Medulla oblongata (tissue), 1 donor: ENCODE results near the gene PFKM.
A peak's percentile ranks its signal among the peaks of the same experiment; 100 is the strongest.

Source experiments
- DNase-seq: peaks from one replicate; pipeline ENCODE4 v3.0.0-alpha.2; 2015; ENCODE audit errors: extremely low spot score

PFKM gene

DNA sequence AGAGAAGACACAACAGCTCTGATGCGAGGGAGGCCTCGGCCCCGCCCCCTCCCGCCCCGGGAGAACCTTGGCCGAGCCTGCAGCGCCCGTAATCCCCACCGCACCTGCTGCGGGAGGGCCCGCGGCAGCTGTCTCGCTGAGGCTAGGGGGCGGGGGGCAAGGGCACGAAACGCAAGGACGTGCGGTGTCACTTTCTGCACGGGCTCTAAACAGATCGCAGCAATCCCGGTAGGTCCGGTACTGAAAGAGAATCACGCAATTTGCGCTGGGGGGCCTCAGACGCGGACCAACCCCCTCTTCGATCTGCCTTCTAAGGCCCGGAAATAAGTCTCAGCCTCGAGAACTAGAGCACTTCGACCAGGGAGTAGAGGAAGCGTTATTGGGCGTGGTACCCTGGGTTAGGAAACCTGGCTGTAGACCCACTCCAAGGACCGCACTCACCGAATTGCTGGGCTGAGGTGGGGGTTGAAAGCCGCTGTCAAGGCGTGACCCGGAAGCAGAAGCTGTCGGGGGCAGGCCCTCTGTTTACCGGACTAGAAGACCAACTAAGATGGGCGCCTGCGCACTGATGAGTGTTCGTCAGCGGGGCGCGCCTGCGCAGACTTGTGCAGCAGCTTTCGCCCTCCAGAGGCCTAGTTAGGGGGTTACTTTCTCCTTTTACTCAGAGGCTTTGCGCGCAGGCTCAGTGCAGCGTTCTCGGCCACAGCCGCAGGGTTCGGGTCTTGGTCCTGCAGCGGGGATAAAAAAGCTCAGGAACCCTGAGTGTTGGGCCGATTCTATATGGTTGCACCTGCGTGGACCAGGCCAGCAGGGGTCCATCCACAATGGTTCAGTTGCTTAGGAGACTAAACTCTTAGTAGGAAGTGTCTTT lies 38.1 kb downstream of the PFKM start, which contains the start of gene ASB8:
Gene ASB8, minus strand, starts transcription at position 498 of the 871 bp plus-strand sequence. CDS start 4,019 bp downstream, outside the sequence.
- peak; percentile 99 for DNase-seq

DNA sequence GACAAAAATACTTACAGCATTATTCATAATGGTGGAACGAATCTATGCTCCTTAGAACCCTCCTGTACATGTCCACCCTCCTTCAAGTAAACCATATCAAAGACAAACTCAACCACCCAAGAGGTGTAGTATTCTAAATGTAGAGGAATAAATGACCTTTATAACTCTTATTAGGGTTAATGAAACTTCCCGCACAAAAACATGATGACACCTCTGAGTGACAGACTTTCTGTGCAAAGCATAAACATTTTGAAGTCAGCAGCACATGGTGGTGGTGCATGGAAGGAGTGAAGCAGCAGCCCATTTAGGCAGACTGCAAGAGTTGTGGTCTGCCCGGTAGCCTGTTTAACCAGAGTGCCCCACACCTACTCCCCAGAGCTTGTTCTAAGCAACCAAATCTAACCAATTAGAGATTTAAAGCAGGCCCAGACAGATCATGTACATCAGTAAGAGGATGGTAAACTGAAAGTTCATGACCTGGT lies 38.8 kb downstream of the PFKM start:
- no peak for DNase-seq

DNA sequence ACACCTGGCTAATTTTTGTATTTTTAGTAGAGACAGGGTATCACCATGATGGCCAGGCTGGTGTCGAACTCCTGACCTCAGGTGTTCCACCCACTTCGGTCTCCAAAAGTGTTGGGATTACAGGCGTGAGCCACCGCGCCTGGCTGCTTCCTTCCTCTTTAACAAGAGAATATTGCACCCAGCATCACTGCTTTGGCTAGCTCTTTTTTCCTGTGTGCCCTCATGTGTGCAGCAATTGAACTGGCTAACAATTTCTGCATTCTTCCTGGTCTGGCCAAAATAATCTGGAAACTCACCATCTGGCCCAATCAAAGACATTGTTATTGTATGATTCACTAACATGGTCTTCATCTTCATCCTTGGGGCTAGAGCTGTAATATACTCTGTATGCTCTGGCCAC lies 40.9 kb downstream of the PFKM start:
- DNase-seq = no peak

DNA sequence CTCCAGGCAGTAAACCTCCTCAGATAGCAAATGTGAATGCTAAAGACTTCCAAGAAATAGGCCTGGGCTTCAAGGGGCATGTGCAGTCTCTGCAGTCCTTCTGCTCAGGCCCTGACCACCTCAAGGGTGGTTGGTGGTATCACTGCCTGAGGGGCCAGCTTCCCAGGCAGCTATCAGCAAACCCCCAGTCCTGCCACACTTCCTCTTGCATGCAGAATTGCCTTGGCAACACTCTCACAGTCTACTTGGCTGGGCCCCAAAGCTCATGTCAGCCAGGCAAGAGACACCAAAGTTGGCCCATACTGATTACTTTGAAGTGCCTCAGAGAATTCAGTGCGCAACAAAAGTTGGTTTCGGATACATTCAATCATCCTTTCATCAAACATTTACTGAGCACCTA lies 41.6 kb downstream of the PFKM start:
- peak; percentile 74 for DNase-seq

DNA sequence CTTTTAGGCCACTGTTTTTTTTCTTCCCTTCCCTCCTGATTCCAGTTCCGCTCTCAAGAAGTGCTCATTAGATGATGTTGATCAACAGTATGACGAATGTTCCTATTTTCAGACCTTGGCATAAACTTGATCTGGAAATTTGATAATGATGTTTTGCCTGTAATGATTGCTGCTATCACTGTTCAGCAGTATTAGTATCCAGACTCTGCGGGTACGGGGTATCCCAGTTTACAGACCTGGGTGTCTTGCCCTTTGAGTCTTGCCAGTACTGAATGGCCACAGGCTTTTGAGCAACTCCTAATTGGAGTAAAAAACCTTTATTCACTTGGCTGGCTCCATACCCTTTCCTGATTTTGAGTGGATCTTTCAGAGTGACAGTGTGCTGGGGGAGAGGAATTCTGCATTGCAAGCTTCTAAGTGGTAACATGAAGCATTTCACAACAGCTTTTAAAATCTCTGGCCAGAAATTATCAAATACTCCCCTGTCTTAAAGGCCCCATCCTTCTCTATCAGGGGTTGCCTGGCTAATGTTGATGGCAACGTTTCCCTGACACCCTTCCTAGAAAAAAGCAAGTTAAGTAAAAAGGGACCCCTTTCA lies 44.1 kb downstream of the PFKM start:
- no peak for DNase-seq

DNA sequence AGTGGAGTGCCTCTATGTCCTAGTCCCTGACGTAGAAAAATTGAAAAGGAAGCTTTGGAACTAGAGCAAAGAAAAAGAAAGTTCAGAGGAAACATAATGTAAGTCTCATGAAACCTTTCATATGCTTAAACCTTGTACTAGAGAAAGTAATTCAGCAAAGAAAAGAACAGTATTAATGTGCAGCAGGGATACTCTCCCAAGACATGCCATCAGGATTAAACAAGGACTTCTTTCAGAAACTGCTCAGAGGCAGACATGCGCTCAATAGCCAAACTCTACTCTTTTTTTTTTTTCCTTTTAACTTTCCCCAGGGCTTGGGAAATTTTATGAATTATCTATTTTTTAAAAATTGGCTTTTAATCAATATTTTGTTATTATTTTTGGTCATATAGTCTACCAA lies 45.3 kb downstream of the PFKM start:
- peak; percentile 58 for DNase-seq

DNA sequence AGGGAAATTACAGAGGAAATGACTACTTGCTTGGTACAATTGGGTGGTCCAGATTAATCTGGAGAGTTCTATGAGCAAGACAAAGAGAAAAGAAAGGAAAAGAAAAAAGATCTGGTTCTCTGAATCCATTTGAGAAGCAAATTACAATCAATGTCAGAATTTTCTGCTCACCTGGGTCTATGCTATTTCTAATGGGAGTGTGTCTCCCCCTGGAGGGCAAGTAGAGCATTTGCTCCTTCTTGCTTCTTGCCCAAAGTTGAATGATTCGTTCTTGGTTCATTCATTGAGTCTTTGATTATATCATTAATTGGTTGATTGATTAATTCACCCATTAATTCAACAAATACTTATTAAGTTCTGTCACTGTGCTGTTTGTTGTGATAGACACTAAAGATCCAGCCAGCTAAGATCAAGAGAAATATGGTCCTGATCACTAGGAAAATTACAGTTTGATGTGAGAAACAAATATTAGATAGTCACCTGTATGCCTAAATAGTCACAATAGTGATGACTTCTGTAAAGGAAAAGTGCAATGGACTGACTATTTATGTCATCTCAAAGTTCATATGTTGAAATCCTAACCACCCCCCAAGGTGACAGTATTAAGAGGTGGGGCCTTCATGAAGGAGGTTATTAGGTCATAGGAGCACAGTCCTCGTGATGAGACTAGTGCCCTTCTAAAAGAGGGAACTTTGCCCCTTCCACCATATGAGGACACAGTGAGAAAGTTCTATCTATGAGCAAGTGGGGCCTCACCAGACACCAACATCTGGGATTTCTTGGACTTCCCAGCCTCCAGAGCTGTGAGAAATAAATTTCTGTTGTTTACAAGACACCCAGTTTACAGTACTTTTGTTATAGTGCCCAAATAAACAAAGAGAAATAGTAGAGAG lies 46.2 kb downstream of the PFKM start:
- peak; percentile 77 for DNase-seq

DNA sequence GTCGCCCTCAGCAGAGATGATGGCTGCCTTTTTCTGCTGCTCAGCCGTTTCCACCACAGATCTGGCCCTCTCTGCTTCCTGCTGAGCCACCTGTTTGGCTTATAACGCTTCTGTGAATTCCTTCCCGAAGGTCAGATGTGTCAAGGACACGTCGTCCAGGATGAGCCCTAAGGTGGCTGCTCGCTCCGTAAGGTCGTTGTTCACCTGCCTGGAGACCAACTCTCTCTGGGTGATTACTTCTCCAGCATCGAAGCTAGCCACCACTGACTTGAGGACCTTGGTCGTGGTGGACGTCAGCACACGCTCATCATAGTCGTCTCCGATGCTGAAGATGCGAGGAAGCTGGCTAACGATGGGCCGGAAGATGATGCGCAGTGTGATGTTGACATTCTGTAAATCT lies 49.8 kb downstream of the PFKM start:
- DNase-seq = no peak

DNA sequence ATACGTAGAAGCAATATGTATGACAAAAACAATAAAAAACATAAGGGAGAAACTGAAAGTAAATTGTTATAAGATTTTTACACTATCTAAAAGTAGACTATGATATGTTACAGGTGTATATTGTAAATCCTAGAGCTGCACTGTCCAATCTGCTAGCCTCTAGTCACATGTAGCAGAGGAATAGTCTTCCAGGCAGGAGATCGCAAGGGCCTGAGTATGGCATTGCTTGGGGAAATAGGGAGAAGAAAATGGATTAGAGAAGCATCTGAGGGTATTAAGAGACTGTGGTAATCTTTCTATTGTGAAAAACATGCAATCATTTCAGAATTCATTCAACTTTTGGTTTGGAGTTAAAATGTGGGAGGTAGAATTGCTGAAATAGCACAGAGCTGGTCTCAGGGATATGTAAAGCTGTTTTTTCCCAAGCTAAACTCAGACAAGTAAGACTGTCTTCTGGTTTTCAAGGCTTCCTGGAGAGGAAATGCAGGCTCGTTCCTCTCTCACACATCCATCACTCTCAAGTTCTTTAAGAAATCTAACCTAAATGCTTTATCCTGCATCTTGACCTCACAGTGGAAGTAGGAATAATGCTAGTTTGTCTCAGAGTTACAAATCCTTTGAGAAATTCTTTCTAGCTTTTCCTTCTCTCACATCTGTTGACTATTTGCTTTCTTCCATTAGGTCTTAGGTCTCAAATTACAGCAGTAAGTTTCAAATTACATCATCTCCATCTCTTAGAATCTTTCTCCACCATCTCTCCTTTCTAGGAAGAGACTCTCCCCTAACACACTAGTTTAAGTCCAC lies 56.7 kb downstream of the PFKM start:
- DNase-seq = no peak

DNA sequence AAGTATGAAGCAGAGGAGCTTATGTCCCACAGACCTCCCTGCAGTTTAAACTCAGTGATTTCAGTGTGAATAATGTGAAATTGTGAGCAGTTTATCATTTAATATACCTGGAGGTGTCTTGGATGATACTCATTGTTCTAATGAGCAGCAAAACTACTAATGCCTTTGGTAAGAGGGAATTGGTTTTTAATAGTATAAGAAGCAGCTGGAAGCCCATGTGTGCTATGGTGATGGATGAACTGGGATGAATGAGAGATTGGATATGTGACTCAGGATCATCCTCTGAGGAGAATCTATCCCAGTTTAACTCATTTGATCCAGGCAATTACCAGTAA lies 57.2 kb downstream of the PFKM start:
- no peak for DNase-seq

DNA sequence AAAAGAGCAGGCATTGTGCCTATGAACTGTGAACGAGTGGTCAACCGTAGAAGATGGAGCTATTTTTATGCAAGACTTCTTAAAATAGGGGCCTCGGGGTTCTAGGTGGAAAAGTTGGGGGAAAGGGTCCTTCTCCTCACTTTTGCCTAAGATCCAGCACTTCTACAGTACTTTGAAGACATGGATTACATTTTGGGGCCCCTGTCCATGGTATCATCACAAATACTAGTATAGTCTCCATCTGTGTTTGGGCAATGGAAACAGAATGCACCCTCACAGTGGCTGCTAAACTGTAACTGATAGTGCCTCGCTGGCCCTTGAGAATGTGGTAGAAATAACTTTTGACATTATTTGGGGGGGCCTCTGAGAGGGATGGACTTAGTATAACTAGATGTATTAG lies 58.8 kb downstream of the PFKM start:
- DNase-seq = no peak

DNA sequence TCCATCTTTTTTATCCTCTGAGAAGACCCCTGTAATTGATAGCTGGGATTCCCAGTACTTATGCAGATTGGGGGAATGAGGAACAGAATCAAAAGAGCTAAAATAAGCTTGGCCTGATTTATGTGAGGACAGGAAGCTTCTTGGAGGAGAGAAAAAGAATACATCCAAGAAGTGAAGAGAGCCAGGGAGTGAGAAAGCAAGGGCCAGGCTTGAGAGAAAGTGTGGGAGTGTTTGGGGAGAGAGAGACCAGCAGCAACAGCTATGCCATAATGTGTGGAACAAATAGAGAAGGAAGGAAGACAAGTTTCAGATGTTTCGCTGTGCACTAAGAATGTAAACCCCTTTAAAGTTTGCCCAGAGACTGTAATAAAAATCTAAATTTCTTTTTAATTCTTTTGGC lies 60.3 kb downstream of the PFKM start:
- DNase-seq = no peak

DNA sequence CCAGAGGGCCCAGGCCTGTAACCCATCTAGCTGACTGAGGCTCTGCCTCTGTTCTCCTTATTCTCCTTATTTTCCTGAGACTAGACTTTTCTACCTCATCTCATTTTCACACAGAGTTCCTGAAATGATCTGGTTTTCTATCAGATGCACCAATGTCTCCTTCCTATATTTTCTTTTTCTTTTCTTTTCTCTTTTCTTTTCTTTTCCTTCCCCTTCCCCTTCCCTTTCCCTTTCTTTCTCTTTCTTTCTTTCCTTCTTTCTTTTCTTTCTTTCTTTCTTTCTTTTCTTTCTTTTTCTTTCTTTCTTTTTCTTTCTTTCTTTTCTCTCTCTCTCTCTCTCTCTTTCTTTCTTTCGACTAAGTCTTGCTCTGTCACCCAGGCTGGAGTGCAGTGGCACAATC lies 61.3 kb downstream of the PFKM start:
- DNase-seq = no peak

DNA sequence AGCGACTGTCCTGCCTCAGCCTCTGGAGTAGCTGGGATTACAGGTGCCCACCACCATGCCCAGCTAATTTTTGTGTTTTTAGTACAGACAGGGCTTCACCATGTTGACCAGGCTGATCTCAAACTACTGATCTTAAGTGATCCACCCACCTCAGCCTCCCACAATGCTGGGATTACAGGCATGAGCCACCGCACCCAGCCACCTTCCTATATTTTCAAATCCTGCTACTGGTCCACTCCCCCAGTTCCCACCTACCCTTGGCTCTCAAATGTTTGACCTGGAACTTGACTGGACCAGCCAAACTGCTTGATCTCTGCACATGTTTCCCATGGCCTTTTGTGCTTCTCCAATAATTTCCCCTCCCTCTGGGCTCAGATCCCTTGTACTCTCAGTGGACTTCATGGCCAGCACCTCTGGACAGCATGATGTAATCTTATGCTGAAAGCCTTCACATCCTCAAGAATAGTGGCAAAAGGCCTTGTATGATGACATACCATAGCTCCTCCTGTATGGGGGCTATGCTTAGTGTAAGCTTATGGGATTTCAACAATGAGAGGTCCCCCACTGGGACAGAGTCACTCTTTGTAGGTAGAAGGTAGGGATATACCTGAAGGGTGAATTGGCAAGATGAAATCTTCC lies 61.8 kb downstream of the PFKM start:
- no peak for DNase-seq

DNA sequence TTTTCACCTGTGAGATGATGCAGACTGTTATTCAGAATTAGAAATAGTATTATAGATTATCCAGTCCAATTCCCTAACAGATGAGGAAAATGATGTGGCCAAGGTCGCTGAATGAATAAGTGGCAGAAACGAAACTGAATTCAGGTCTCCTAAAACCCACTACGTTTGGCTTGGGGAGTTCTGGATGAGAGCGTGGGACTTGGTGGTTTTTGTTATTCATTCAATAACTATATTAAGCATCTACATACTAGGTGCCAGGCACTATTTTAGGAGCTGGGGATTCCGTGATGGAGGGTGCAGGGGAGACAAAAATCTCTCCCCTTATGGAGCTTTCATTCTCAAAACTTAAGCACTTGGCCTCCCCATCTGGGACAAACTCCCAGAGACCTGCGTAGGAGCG lies 63.5 kb downstream of the PFKM start:
- no peak for DNase-seq

DNA sequence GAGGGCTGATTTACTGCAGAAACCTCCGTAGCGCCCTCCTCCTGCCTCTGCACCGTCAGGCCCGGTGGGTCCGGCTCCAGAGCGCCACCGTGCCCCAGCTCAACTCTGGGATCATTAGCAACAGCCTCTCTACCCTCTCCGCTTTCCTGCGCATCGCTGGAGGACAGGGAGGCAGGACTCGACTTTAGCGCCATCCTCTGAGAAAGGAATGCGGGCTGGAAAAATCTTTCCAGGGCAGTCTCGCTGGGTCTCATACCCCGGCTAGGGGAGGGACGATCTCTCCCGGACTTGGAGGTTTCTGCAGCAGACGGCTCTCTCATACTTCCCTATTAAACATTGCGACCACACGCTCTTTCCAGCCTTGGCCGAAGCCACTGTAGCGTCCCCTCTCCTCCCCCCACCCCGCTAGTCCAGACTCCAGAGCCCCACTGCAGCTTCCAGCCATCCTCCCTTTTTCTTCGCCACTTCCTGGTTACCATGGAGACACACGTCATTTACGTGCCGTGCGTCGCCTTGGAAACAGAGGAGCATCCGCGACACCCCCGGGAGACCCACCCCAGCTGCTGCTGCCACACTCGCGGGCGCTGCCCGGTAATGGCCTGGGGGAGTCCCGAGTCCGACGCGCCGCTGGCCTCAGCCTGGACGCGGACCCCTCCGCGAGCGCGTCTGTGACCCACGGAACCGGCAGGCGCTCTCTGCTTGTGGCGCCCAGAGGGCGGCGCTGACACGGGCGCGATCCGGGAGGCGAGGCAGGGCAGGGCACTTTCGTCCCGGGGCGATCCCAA lies 64.1 kb downstream of the PFKM start, which contains the start of gene CCDC184:
Gene CCDC184, plus strand, starts transcription at position 554 of the 785 bp plus-strand sequence. CDS start 479 bp downstream, outside the sequence.
- DNase-seq = peak; percentile 90

DNA sequence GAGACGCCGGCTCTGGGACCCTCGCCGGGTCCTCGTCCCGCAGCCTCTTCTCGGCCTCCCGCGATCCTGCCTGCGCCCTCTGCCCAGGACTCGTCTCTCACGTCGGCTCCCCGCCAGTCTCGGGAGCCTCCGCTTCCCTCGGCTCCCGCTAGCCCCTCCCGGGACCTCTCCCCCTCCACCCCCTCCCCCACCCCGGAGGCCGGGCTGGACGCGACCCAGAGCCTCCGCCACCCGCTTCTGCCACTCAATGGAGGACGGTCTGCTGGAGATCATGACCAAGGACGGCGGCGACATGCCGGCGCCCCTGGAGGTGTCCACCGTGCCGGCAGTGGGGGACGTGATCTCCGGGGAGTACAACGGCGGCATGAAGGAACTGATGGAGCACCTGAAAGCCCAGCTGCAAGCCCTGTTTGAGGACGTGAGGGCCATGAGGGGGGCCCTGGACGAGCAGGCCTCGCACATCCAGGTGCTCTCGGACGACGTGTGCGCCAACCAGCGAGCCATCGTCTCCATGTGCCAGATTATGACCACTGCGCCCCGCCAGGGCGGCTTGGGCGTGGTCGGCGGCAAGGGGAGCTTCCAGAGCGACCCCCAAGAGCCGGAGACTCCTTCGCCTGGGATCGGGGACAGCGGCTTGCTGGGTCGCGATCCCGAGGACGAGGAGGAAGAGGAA lies 64.8 kb downstream of the PFKM start:
- no peak for DNase-seq

DNA sequence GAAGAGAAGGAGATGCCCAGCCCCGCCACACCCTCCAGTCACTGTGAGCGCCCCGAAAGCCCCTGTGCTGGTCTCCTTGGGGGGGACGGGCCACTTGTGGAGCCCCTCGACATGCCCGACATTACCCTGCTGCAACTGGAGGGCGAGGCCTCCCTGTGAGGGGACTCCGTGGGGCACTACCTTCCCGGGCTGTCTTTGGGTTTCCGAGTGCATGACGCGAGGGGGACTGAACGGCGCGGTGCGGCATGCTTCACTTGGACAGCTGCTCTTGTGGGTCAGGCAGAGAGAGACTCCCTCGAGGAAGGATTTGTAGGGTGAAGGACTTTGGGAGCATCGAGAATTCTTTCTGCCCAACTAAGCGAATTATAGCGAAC lies 65.4 kb downstream of the PFKM start:
- no peak for DNase-seq

DNA sequence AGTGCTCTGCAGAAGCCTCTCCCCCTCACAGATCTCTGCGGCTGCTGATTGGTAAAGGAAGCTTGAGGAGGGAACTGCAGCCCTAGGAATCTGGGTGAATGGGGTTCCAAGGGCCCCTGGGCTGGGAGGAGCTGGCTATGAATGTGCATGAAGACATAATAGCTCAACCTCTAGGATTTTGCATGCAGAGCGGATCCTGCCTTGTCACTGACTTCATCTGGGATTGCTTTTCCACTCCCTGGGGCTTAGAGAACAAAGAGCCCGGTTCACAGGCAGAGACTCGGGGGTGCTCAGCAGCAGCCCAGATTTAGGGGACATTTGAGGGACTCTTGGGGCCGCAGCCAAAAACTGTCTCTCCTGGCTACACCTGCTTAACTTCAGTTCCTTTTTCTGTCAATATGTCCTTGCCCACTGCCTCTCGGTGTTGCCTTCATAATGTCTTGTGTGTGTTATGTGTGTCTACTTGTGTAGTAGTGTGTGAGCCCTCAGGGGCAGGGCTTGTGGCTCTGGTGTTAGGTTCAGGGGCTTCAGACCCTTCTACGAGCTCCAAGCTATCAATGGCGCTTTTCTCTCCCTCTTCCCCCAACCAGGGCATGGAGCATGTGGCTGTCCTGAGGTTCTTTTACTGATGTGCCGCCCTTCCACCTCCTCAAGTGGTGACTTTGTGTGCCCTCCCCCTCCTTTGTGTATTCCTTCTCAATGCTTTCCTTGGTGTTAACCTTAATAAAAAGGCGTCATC lies 66.2 kb downstream of the PFKM start:
- no peak for DNase-seq
